Neural cell (in vitro differentiated cells): ENCODE results near the gene FCN1. TPM values are rescaled to one million over a fixed set of nuclear protein-coding genes. Genes with fewer than 3 reads are reported as not detected.

Experiments used
- H2AFZ ChIP-seq: fragments of 200-600, 300-800 bp; sonication (generic), shearing (Covaris generic); 2 replicates; pipeline ENCODE4 v1.6.0; 2014; ENCODE audit warnings: low read depth, mild to moderate bottlenecking, antibody characterized with exemption, low read length, moderate library complexity
- H3F3A ChIP-seq: fragments of 200-600 bp; shearing (Covaris generic); 2 replicates; pipeline ENCODE4 v1.6.1; 2016; ENCODE audit warnings: mild to moderate bottlenecking, moderate library complexity, mixed read lengths, antibody characterized with exemption, low read length; ENCODE audit not compliant: insufficient read depth, poor library complexity, severe bottlenecking
- H3K27ac ChIP-seq: fragments of 200-600, 300-800 bp; sonication (generic), shearing (Covaris generic); 2 replicates; pipeline ENCODE4 v1.5.1; 2014; ENCODE audit warnings: mild to moderate bottlenecking, low read length, moderate library complexity
- H3K27me3 ChIP-seq: fragments of 300-800, 200-600 bp; sonication (generic), shearing (Covaris generic); 2 replicates; pipeline ENCODE4 v1.6.0; 2014; ENCODE audit warnings: mild to moderate bottlenecking, low read depth, low read length, moderate library complexity; ENCODE audit not compliant: insufficient read depth
- H3K36me3 ChIP-seq: fragments of 300-800, 200-600 bp; sonication (generic), shearing (Covaris generic); 2 replicates; pipeline ENCODE4 v1.5.1; 2014; ENCODE audit warnings: mild to moderate bottlenecking, antibody characterized with exemption, low read length, moderate library complexity; ENCODE audit not compliant: insufficient read depth
- H3K4me2 ChIP-seq: fragments of 300-800, 200-600 bp; sonication (generic), shearing (Covaris generic); 2 replicates; pipeline ENCODE4 v1.6.0; 2014; ENCODE audit warnings: mild to moderate bottlenecking, low read length
- H3K4me3 ChIP-seq: fragments of 300-800, 200-600 bp; sonication (generic), shearing (Covaris generic); 2 replicates; pipeline ENCODE4 v1.5.1; 2014; ENCODE audit warnings: mild to moderate bottlenecking, low read length, moderate library complexity
- H3K79me2 ChIP-seq: fragments of 200-600 bp; shearing (Covaris generic); replicated peaks from 2 replicates; pipeline ENCODE4 v1.6.0; 2014; ENCODE audit warnings: mild to moderate bottlenecking, low read length, moderate library complexity; ENCODE audit not compliant: insufficient read depth
- H3K9ac ChIP-seq: fragments of 300-800, 200-600 bp; sonication (generic), shearing (Covaris generic); 2 replicates; pipeline ENCODE4 v1.6.1; 2016; ENCODE audit warnings: mild to moderate bottlenecking, low read length, mixed read lengths
- H3K9me2 ChIP-seq: fragments of 200-600 bp; shearing (Covaris generic); 2 replicates; pipeline ENCODE4 v1.6.1; 2016; ENCODE audit warnings: mild to moderate bottlenecking, low read length, mixed read lengths; ENCODE audit not compliant: insufficient read depth
- H3K9me3 ChIP-seq: fragments of 200-600, 300-800 bp; sonication (generic), shearing (Covaris generic); 2 replicates; pipeline ENCODE4 v1.6.1; 2016; ENCODE audit warnings: mild to moderate bottlenecking, mixed run types, low read length, moderate library complexity, mixed read lengths
- H4K20me1 ChIP-seq: fragments of 200-600 bp; shearing (Covaris generic); 2 replicates; pipeline ENCODE4 v1.6.1; 2016; ENCODE audit warnings: mild to moderate bottlenecking, mixed run types; ENCODE audit not compliant: insufficient read depth
- EP300 ChIP-seq: fragments of 450-650 bp; conservative IDR thresholded peaks from 2 replicates; pipeline ENCODE4 v1.6.1; 2014; ENCODE audit warnings: antibody characterized with exemption, mild to moderate bottlenecking, moderate library complexity; ENCODE audit not compliant: poor library complexity, severe bottlenecking
- EZH2 ChIP-seq: fragments of 200-600, 300-800 bp; shearing (Covaris generic), sonication (generic); IDR thresholded peaks from 2 replicates; pipeline ENCODE4 v1.6.1; 2014; ENCODE audit warnings: antibody characterized with exemption, low read length, borderline replicate concordance, mild to moderate bottlenecking; ENCODE audit not compliant: insufficient read depth, poor library complexity, severe bottlenecking
- MXI1 ChIP-seq: fragments of 450-650 bp; conservative IDR thresholded peaks from 2 replicates; pipeline ENCODE4 v1.6.1; 2014; ENCODE audit warnings: antibody characterized with exemption, mild to moderate bottlenecking; ENCODE audit not compliant: poor library complexity, severe bottlenecking
- POLR2AphosphoS5 ChIP-seq: IDR thresholded peaks from 2 replicates; pipeline ENCODE4 v1.6.1; 2012
- RAD21 ChIP-seq: fragments of 450-650 bp; conservative IDR thresholded peaks from 2 replicates; pipeline ENCODE4 v1.6.1; 2014; ENCODE audit warnings: antibody characterized with exemption, mild to moderate bottlenecking, moderate library complexity
- SMC3 ChIP-seq: fragments of 450-650 bp; conservative IDR thresholded peaks from 2 replicates; pipeline ENCODE4 v1.6.1; 2014; ENCODE audit warnings: antibody characterized with exemption, mild to moderate bottlenecking, moderate library complexity; ENCODE audit not compliant: poor library complexity
- TAF1 ChIP-seq: IDR thresholded peaks from 2 replicates; pipeline ENCODE4 v1.6.1; 2012; ENCODE audit warnings: low read depth
- polyA plus RNA-seq: library from polyadenylated mRNA; depleted of rRNA; stranded (reverse); fragments of >200 nt; gene quantifications from 2 replicates; pipeline ENCODE4 v1.2.3, GENCODE V29; 2014
- TF ChIP-seq, protein P1 (sequence below): fragments of 450-650 bp; IDR thresholded peaks from 2 replicates; pipeline ENCODE4 v1.5.1; 2014; ENCODE audit warnings: antibody characterized with exemption, mild to moderate bottlenecking, moderate library complexity; ENCODE audit not compliant: poor library complexity, severe bottlenecking
- TF ChIP-seq, protein P2 (sequence below): IDR thresholded peaks from 2 replicates; pipeline ENCODE4 v1.6.1; 2012; ENCODE audit warnings: borderline replicate concordance

Gene FCN1
- polyA plus RNA-seq, 1 donor from 2014 or later = not detected

DNA sequence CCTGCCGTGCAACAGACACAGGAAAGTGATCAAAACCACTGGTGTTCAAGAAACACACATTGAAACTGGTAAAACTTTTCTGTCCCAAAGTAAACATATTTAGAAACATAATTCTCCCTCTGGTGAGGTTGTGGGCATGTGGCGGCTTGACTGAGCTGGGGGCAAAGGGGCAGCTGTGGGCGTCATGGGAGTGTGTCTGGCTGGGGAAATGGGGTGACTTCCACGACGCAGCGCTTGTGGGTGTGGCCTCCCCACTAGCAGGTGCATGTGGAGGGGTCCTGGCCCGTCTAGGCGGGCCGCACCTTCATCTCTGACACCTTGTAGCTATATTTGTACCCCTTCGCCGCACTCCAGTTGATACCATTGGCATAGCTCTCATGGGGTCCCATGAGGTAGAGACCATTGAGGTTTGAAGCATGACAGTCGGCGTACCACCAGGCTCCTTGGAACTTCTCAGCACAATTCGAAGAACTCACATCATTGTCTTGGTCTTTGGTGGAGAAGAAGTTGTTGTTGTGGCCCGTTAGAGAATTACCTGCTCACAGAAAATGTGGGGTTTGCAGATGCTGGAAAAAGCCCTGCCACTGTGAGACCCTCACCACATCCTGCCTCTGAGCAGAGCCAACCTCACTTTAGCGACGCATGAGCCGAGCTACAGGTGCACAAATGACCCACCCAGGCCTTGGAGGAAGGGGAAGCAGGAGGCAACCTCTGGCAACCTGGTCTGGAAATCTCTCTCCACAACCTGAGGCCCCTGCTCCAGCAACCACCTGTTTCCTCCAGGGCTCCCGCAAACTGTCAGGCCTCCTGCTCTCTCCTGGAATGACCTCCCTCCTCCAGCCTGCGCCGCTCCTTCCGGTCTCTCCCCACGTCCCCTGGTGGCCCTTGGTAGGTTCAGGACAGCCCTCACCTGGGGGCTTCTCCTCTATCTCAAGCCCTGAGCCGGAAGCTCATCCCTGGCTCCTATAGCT is 7.9 kb downstream of the FCN1 start:
- Histone ChIP-seq H3K9me3 (no peaks in the 10 kb centered on the region), H4K20me1 (no peaks in the 10 kb centered on the region), H3K9me2 (no peaks in the 10 kb centered on the region), H3K4me2 (no peak overlapping the region), H3K79me2 (no peaks in the 10 kb centered on the region), H3K27ac (no peak overlapping the region), H2AFZ (no peak overlapping the region), H3F3A (no peaks in the 10 kb centered on the region), H3K4me3 (no peak overlapping the region), H3K36me3 (no peaks in the 10 kb centered on the region), H3K27me3 (no peaks in the 10 kb centered on the region), H3K9ac (no peak overlapping the region)
- TF ChIP-seq EP300 = no peak
- TF ChIP-seq POLR2AphosphoS5 = no peak

DNA sequence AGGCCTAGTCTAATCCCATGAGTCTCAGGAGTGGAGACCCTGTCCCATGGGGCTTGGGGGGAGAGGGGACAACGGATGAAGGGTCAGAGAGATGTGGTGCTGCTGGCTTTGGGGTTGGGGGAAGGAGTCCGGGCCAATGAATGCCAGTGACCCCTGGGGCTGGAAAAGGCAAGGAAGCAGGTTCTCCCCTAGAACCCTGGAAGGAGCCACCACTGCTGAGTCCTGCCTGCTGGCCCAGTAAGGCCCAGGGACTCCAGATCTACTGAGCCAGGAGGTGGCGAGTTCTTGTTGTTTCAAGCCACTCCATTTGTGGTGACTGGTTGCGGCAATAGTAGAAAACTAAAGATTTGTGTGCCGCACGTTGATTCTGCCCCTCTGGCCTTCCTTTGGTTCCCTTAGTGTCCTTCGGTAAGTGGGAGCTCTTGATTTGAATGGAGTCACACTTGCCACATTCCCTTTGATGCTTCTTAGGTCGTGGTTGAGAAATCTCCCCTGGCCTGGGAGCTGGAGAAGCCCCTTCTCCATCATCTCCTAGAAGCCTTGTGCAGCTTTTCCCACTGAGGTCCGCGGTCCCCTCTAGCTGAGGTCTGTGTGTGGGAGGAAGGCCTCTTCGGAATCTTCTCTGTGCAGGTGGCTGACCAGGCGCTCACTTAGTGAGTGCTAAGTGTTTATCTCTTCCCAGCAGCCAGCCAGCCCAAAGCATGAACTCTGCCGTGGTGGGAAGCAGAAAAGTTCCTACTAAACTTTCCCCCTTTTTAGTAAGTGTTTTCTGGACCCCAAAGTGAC is 9.0 kb downstream of the FCN1 start:
- H3K9me2 ChIP-seq = no peaks in the 10 kb centered on the region
- H3K9ac ChIP-seq = no peak overlapping the region
- H3K36me3 ChIP-seq = no peaks in the 10 kb centered on the region
- no peaks in the 10 kb centered on the region for H3K79me2 ChIP-seq
- H3K9me3 ChIP-seq = no peaks in the 10 kb centered on the region
- H4K20me1 ChIP-seq = no peaks in the 10 kb centered on the region
- no peaks in the 10 kb centered on the region for H3K27me3 ChIP-seq
- no peak for TF ChIP-seq TAF1
- TF ChIP-seq EZH2 = no peak
- TF ChIP-seq POLR2AphosphoS5 = no peak
- TF ChIP-seq MXI1 = no peak
- TF ChIP-seq, protein P1, sequence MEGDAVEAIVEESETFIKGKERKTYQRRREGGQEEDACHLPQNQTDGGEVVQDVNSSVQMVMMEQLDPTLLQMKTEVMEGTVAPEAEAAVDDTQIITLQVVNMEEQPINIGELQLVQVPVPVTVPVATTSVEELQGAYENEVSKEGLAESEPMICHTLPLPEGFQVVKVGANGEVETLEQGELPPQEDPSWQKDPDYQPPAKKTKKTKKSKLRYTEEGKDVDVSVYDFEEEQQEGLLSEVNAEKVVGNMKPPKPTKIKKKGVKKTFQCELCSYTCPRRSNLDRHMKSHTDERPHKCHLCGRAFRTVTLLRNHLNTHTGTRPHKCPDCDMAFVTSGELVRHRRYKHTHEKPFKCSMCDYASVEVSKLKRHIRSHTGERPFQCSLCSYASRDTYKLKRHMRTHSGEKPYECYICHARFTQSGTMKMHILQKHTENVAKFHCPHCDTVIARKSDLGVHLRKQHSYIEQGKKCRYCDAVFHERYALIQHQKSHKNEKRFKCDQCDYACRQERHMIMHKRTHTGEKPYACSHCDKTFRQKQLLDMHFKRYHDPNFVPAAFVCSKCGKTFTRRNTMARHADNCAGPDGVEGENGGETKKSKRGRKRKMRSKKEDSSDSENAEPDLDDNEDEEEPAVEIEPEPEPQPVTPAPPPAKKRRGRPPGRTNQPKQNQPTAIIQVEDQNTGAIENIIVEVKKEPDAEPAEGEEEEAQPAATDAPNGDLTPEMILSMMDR = no peak
- TF ChIP-seq, protein P2, sequence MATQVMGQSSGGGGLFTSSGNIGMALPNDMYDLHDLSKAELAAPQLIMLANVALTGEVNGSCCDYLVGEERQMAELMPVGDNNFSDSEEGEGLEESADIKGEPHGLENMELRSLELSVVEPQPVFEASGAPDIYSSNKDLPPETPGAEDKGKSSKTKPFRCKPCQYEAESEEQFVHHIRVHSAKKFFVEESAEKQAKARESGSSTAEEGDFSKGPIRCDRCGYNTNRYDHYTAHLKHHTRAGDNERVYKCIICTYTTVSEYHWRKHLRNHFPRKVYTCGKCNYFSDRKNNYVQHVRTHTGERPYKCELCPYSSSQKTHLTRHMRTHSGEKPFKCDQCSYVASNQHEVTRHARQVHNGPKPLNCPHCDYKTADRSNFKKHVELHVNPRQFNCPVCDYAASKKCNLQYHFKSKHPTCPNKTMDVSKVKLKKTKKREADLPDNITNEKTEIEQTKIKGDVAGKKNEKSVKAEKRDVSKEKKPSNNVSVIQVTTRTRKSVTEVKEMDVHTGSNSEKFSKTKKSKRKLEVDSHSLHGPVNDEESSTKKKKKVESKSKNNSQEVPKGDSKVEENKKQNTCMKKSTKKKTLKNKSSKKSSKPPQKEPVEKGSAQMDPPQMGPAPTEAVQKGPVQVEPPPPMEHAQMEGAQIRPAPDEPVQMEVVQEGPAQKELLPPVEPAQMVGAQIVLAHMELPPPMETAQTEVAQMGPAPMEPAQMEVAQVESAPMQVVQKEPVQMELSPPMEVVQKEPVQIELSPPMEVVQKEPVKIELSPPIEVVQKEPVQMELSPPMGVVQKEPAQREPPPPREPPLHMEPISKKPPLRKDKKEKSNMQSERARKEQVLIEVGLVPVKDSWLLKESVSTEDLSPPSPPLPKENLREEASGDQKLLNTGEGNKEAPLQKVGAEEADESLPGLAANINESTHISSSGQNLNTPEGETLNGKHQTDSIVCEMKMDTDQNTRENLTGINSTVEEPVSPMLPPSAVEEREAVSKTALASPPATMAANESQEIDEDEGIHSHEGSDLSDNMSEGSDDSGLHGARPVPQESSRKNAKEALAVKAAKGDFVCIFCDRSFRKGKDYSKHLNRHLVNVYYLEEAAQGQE = no peak
- no peak for TF ChIP-seq RAD21
- no peak for TF ChIP-seq SMC3
- TF ChIP-seq EP300 = no peak
- no peaks in the 10 kb centered on the region for H3F3A ChIP-seq
- no peak overlapping the region for H3K4me3 ChIP-seq
- no peak overlapping the region for H2AFZ ChIP-seq
- H3K27ac ChIP-seq = no peak overlapping the region
- H3K4me2 ChIP-seq = no peak overlapping the region
